H1 (cell line): Measurements from ENCODE around the gene CCDC192. TPM values are rescaled to one million over a fixed set of nuclear protein-coding genes. Genes with fewer than 3 reads are reported as not detected.

Experiments used
- CTCF ChIA-PET: fragments of 300-600 bp; sonication (Branson Sonifier 250); formaldehyde crosslinking; loops from one replicate; lab custom pipeline; 2021; ENCODE audit not compliant: partially characterized antibody; lab: Charles Lee
- POLR2A ChIA-PET: fragments of 300-600 bp; sonication (Branson Sonifier 250); formaldehyde crosslinking; loops from one replicate; lab custom pipeline; 2021; ENCODE audit warnings: inconsistent platforms; ENCODE audit not compliant: partially characterized antibody; lab: Charles Lee
- DNase-seq, 2 experiments: peaks; one replicate each; pipeline versions ENCODE4 v3.0.0 to v3.0.0-alpha.2; 2010 to 2022; ENCODE audit warnings: low spot score in 2 of 2, low read depth in 1 of 2, mixed read lengths in 1 of 2
- FAIRE-seq: peaks from 2 replicates; lab custom pipeline; 2011; peaks lifted over from hg19 to GRCh38; lab: Jason Lieb, UNC
- H2AFZ ChIP-seq: 2 replicates; pipeline ENCODE4 v1.8.1; 2012; ENCODE audit warnings: low read length, inconsistent platforms
- H2AK5ac ChIP-seq: 2 replicates; pipeline ENCODE4 v1.6.1; 2013; ENCODE audit warnings: low read depth, low read length
- H2BK120ac ChIP-seq: replicated peaks from 2 replicates; pipeline ENCODE3; 2013; ENCODE audit warnings: low read depth, low read length, inconsistent platforms
- H2BK12ac ChIP-seq: 2 replicates; pipeline ENCODE4 v1.6.1; 2013; ENCODE audit warnings: low read depth, low read length
- H2BK15ac ChIP-seq: 2 replicates; pipeline ENCODE4 v1.6.1; 2013; ENCODE audit warnings: low read length
- H2BK20ac ChIP-seq: 2 replicates; pipeline ENCODE4 v1.6.1; 2013; ENCODE audit warnings: low read length
- H2BK5ac ChIP-seq: 2 replicates; pipeline ENCODE4 v1.6.1; 2013; ENCODE audit warnings: low read depth, low read length
- H3K14ac ChIP-seq: 2 replicates; pipeline ENCODE4 v1.6.1; 2013; ENCODE audit warnings: inconsistent platforms; ENCODE audit not compliant: insufficient read length
- H3K18ac ChIP-seq: 2 replicates; pipeline ENCODE4 v1.6.1; 2013; ENCODE audit warnings: low read length; ENCODE audit errors: extremely low read depth
- H3K23ac ChIP-seq: 2 replicates; pipeline ENCODE4 v1.6.1; 2013; ENCODE audit warnings: inconsistent platforms; ENCODE audit not compliant: insufficient read length
- H3K23me2 ChIP-seq: 2 replicates; pipeline ENCODE4 v1.6.1; 2013; ENCODE audit warnings: low read depth, low read length
- H3K27ac ChIP-seq: 2 replicates; pipeline ENCODE4 v1.6.1; 2011; ENCODE audit warnings: low read depth, low read length, inconsistent platforms
- H3K27me3 ChIP-seq, 4 experiments: replicated peaks in 1 of 4; 1 replicate in 1 of 4; 2 replicates in 3 of 4; pipeline versions ENCODE4 v1.6.1 to v1.8.1; 2011 to 2013; ENCODE audit warnings: low read length in 3 of 4, mild to moderate bottlenecking in 3 of 4, inconsistent platforms in 2 of 4, mixed read lengths in 2 of 4, moderate library complexity in 1 of 4; ENCODE audit not compliant: control insufficient read depth in 3 of 4, insufficient read depth in 3 of 4; ENCODE audit errors: extremely low read depth in 1 of 4
- H3K36me3 ChIP-seq, 4 experiments: 2 replicates each; pipeline versions ENCODE4 v1.6.1 to v1.8.1; 2011 to 2013; ENCODE audit warnings: mild to moderate bottlenecking in 4 of 4, low read length in 3 of 4, moderate library complexity in 2 of 4, control low read depth in 1 of 4, inconsistent platforms in 1 of 4; ENCODE audit not compliant: insufficient read depth in 4 of 4, control insufficient read depth in 2 of 4
- H3K4ac ChIP-seq: replicated peaks from 2 replicates; pipeline ENCODE3; 2013; ENCODE audit warnings: low read length, low read depth, mixed read lengths, inconsistent platforms; ENCODE audit not compliant: insufficient read length
- H3K4me1 ChIP-seq, 4 experiments: replicated peaks in 1 of 4; 1 replicate in 1 of 4; 2 replicates in 3 of 4; pipeline versions ENCODE4 v1.6.1 to v1.8.1; 2011 to 2013; ENCODE audit warnings: low read length in 3 of 4, inconsistent platforms in 2 of 4, mixed read lengths in 1 of 4; ENCODE audit not compliant: insufficient read depth in 4 of 4, control insufficient read depth in 3 of 4
- H3K4me2 ChIP-seq, 2 experiments: 2 replicates each; pipeline versions ENCODE4 v1.6.1 to v1.8.1; 2011 to 2013; ENCODE audit warnings: low read depth in 2 of 2, low read length in 2 of 2, control low read depth in 1 of 2, inconsistent platforms in 1 of 2, mild to moderate bottlenecking in 1 of 2; ENCODE audit not compliant: insufficient read depth in 1 of 2
- H3K4me3 ChIP-seq, 4 experiments: fragments of 200-600, 300-600 bp in 1 of 4; sonication (generic), shearing (Covaris generic), sonication (Bioruptor Twin) in 1 of 4; 2 replicates each; pipeline versions ENCODE4 v1.5.1 to v1.8.1; 2011 to 2016; ENCODE audit warnings: low read length in 4 of 4, low read depth in 3 of 4, control low read depth in 2 of 4, inconsistent platforms in 2 of 4, mild to moderate bottlenecking in 2 of 4, mixed read lengths in 1 of 4, moderate library complexity in 1 of 4; ENCODE audit not compliant: insufficient read depth in 2 of 4; ENCODE audit errors: extremely low read depth in 1 of 4
- H3K56ac ChIP-seq: replicated peaks from 2 replicates; pipeline ENCODE3; 2013; ENCODE audit warnings: low read depth, mild to moderate bottlenecking, mixed read lengths, low read length, inconsistent platforms; ENCODE audit not compliant: insufficient read length
- H3K79me1 ChIP-seq: 2 replicates; pipeline ENCODE4 v1.6.1; 2013; ENCODE audit warnings: low read depth, low read length, control low read depth
- H3K79me2 ChIP-seq, 2 experiments: 2 replicates each; pipeline versions ENCODE4 v1.6.1 to v1.8.1; 2012 to 2013; ENCODE audit warnings: low read length in 2 of 2, mild to moderate bottlenecking in 2 of 2, inconsistent platforms in 1 of 2; ENCODE audit not compliant: insufficient read depth in 2 of 2, control insufficient read depth in 1 of 2
- H3K9ac ChIP-seq, 4 experiments: replicated peaks in 1 of 4; 1 replicate in 1 of 4; 2 replicates in 3 of 4; pipeline versions ENCODE4 v1.6.1 to v1.8.1; 2011 to 2013; ENCODE audit warnings: low read depth in 3 of 4, low read length in 3 of 4, control low read depth in 2 of 4, mild to moderate bottlenecking in 2 of 4, moderate library complexity in 2 of 4, inconsistent platforms in 1 of 4; ENCODE audit errors: extremely low read depth in 1 of 4
- H3K9me3 ChIP-seq, 2 experiments: 2 replicates each; pipeline versions ENCODE4 v1.6.1 to v1.8.1; 2012 to 2013; ENCODE audit warnings: mild to moderate bottlenecking in 2 of 2, moderate library complexity in 2 of 2, control low read depth in 1 of 2, inconsistent platforms in 1 of 2, low read depth in 1 of 2, low read length in 1 of 2, mixed read lengths in 1 of 2; ENCODE audit not compliant: insufficient read depth in 2 of 2
- H4K20me1 ChIP-seq, 2 experiments: replicated peaks in 1 of 2; 2 replicates each; pipeline versions ENCODE3 to v1.8.1; 2011 to 2013; ENCODE audit warnings: inconsistent platforms in 2 of 2, low read length in 2 of 2, mild to moderate bottlenecking in 1 of 2; ENCODE audit not compliant: insufficient read depth in 2 of 2, control insufficient read depth in 1 of 2
- H4K5ac ChIP-seq: 2 replicates; pipeline ENCODE4 v1.6.1; 2013; ENCODE audit warnings: low read length, low read depth, mixed read lengths, inconsistent platforms; ENCODE audit not compliant: insufficient read length
- H4K8ac ChIP-seq: 2 replicates; pipeline ENCODE4 v1.8.0; 2013; ENCODE audit warnings: mild to moderate bottlenecking, moderate library complexity, low read length, inconsistent platforms; ENCODE audit not compliant: insufficient read depth; ENCODE audit errors: extremely low read depth
- H4K91ac ChIP-seq: replicated peaks from 2 replicates; pipeline ENCODE3; 2013; ENCODE audit warnings: low read length, mixed read lengths, inconsistent platforms; ENCODE audit not compliant: insufficient read length
- CBX8 ChIP-seq: fragments of 300-800, 300-1000 bp; sonication (generic); IDR thresholded peaks from 2 replicates; pipeline ENCODE4 v1.7.1; 2016; ENCODE audit warnings: low read depth, low read length, borderline replicate concordance
- KDM4A ChIP-seq: IDR thresholded peaks from one replicate; pipeline ENCODE4 v1.7.1; 2012; ENCODE audit warnings: low read depth, mild to moderate bottlenecking, moderate library complexity, low read length, inconsistent platforms; ENCODE audit not compliant: severe bottlenecking
- PHF8 ChIP-seq: fragments of 200-600 bp; sonication (generic); conservative IDR thresholded peaks from 2 replicates; pipeline ENCODE4 v1.7.1; 2012; ENCODE audit warnings: low read depth, mild to moderate bottlenecking, inconsistent platforms, low read length, moderate library complexity
- USF2 ChIP-seq: IDR thresholded peaks from 2 replicates; pipeline ENCODE4 v1.6.1; 2011; ENCODE audit warnings: low read length, improper control_type of control experiment
- WGBS, 2 experiments: shearing (Covaris generic) in 1 of 2; methylation state at CpG; one replicate each; pipeline versions ENCODE4 v1.1.6 to v1.1.7; 2013 to 2015; ENCODE audit warnings: low lambda C conversion rate in 2 of 2, mixed read lengths in 2 of 2, inconsistent platforms in 1 of 2, low coverage in 1 of 2, missing lambda C conversion rate in 1 of 2; ENCODE audit not compliant: insufficient replicate concordance in 2 of 2, insufficient coverage in 1 of 2, insufficient read length in 1 of 2; ENCODE audit errors: extremely low coverage in 1 of 2, missing lambda C conversion rate in 1 of 2; 5-methylcytosine and 5-hydroxymethylcytosine counted together
- polyA plus RNA-seq, 7 experiments: library from polyadenylated mRNA; depleted of rRNA in 3 of 7; stranded (reverse) in 5 of 7; unstranded in 2 of 7; fragments of >200 nt in 5 of 7; fragments of 200-250 nt in 2 of 7; gene quantifications; 1 replicate in 5 of 7; 2 replicates in 1 of 7; 4 replicates in 1 of 7; pipeline versions ENCODE4 v1.2.1 to v1.2.3, GENCODE V29; 2011 to 2013; ENCODE audit warnings: missing spikeins in 2 of 7, mixed read lengths in 2 of 7
- total RNA-seq: library from RNA; stranded (reverse); fragmentation: NEBNext Ultra II Directional; extraction: Animal tissue kit (Norgen Biotek cat#: 25700); gene quantifications from 2 replicates; pipeline ENCODE4 v1.2.1, GENCODE V29; 2021

The CCDC192 gene
- total and polyA plus RNA-seq, 2 of the 8 experiments (the other 6 are each of a cell fraction or from before 2014, with no cell fraction given): 0.61 TPM; not detected in 1

DNA sequence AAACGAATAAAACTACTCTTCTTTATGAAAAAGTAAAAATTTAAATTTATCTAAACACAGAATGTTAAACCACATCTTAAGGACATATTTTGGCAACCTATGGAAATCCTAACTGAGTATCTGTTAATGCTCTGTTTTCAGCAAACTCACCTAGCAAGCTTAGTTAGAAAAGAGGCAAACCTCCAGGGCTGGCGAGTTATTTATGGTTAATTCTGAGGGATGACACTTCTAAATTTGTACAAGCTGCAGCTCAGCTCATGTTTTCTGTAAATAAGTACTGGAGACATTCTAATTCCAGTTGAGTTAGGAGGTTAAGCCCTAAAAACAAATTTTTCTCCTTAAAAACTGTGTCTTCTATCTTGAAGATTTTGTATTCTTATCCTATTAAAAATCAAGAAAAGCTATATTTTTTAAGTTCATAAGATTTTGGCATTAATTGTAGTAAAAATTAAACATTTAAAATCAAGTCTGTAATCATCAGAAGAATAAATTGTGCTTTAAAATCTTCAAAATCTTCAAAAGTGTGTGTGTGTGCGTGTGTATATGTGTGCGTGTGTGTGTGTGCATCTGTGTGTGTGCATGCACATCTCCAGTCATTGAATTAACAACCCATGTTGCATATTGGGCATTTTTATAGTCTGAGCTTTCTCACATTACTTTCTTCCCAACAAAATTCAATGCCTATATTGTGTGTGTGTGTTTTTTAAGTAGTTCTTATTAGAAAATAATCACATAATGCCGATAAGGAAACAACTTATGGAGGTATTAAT lies 127.8 kb downstream of the CCDC192 start:
- Histone ChIP-seq H2AFZ (no peak overlapping the region), H3K56ac (no peak overlapping the region), H2BK120ac (no peak overlapping the region), H3K18ac (no peak overlapping the region), H3K23me2 (no peaks in the 10 kb centered on the region), H2AK5ac (no peak overlapping the region), H4K5ac (no peak overlapping the region), H4K20me1 (no peaks in the 10 kb centered on the region), H3K4me2 (no peak overlapping the region), H3K4me1 (no peaks in the 10 kb centered on the region), H3K14ac (no peak overlapping the region), H3K79me1 (no peaks in the 10 kb centered on the region), H3K27ac (no peak overlapping the region), H3K9ac (no peak overlapping the region), H3K27me3 (no peaks in the 10 kb centered on the region), H2BK5ac (no peak overlapping the region), H4K8ac (no peak overlapping the region), H3K79me2 (no peaks in the 10 kb centered on the region), H4K91ac (no peak overlapping the region), H3K4ac (no peak overlapping the region), H2BK15ac (no peak overlapping the region), H3K4me3 (no peak overlapping the region), H3K23ac (no peak overlapping the region), H3K9me3 (no peaks in the 10 kb centered on the region), H2BK20ac (no peak overlapping the region), H2BK12ac (no peak overlapping the region), H3K36me3 (no peaks in the 10 kb centered on the region)
- CTCF ChIA-PET: no interaction called here
- no peak for TF ChIP-seq KDM4A
- no peak for TF ChIP-seq USF2
- TF ChIP-seq PHF8: no peak
- no peak for TF ChIP-seq CBX8
- POLR2A ChIA-PET: no interaction called here
- DNase-seq (no peak), FAIRE-seq (no peak)
- WGBS, 2 experiments: 86% methylated on average over 5 of the region's 5 CpGs; no CpG with 5 or more reads in 1 of the 2 experiments
